HCT116 (cell line): ENCODE data around the gene TNF.

ENCODE experiments used
- EZH2 ChIP-seq: fragments of 200-600 bp; sonication (generic); IDR thresholded peaks from 2 replicates; pipeline ENCODE4 v1.6.1; 2017; ENCODE audit warnings: antibody characterized with exemption, mixed run types
- POLR2A ChIP-seq: IDR thresholded peaks from 2 replicates; pipeline ENCODE4 v1.7.0; 2011; ENCODE audit warnings: borderline replicate concordance; ENCODE audit not compliant: insufficient read depth, insufficient read length; ENCODE audit errors: extremely low read depth
- POLR2AphosphoS5 ChIP-seq: IDR thresholded peaks from 2 replicates; pipeline ENCODE4 v1.6.1; 2011; ENCODE audit warnings: mild to moderate bottlenecking, low read depth, low read length, moderate library complexity
- RAD21 ChIP-seq: IDR thresholded peaks from 2 replicates; pipeline ENCODE4 v1.6.1; 2012; ENCODE audit warnings: low read depth, mild to moderate bottlenecking
- SP1 ChIP-seq: IDR thresholded peaks from 2 replicates; pipeline ENCODE4 v1.6.1; 2012; ENCODE audit warnings: low read depth
- TCF7L2 ChIP-seq: IDR thresholded peaks from 2 replicates; pipeline ENCODE4 v1.7.0; 2011; ENCODE audit warnings: borderline replicate concordance, inconsistent platforms; ENCODE audit not compliant: insufficient read depth, insufficient read length; ENCODE audit errors: extremely low read depth
- TF ChIP-seq, protein P1 (sequence below), 3 experiments: fragments of 200-600 bp in 1 of 3; sonication (generic) in 1 of 3; IDR thresholded peaks in 2 of 3; conservative IDR thresholded peaks in 1 of 3; 2 replicates each; pipeline ENCODE4 v1.5.1; 2012 to 2017; ENCODE audit warnings: low read depth in 2 of 3, low read length in 2 of 3, antibody characterized with exemption in 1 of 3, borderline replicate concordance in 1 of 3, control low read depth in 1 of 3, mild to moderate bottlenecking in 1 of 3, mixed read lengths in 1 of 3, mixed run types in 1 of 3, moderate library complexity in 1 of 3; ENCODE audit not compliant: insufficient read depth in 1 of 3

DNA sequence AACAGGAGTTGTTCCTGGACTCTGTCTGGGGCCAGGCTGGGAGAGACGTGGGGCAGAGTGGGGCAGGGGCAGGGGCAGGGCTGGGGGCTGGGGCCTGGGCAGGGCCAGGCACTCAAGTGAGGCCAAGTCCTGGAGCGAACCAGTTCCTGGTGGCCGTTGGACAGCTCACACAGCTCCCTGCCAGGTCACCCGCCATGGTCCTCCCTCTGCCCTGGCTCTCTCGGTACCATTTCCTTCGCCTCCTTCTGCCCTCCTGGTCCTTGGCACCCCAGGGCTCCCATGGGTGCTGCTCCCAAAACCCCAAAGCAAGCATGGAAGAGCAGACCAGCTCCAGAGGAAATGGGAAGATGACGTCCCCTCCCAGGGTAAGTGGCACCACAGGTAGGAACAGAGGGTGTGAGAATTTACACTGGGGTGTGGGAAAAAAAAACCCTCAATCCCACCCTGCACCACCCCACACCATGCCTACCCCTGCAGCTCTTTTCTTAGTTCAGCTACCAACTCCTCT is 46.5 kb upstream of the TNF start, which contains the start of gene MCCD1:
- TF ChIP-seq POLR2AphosphoS5 (peak; percentile 34), POLR2A (no peak), RAD21 (no peak), EZH2 (no peak), TCF7L2 (no peak), SP1 (no peak)
- TF ChIP-seq, protein P1, sequence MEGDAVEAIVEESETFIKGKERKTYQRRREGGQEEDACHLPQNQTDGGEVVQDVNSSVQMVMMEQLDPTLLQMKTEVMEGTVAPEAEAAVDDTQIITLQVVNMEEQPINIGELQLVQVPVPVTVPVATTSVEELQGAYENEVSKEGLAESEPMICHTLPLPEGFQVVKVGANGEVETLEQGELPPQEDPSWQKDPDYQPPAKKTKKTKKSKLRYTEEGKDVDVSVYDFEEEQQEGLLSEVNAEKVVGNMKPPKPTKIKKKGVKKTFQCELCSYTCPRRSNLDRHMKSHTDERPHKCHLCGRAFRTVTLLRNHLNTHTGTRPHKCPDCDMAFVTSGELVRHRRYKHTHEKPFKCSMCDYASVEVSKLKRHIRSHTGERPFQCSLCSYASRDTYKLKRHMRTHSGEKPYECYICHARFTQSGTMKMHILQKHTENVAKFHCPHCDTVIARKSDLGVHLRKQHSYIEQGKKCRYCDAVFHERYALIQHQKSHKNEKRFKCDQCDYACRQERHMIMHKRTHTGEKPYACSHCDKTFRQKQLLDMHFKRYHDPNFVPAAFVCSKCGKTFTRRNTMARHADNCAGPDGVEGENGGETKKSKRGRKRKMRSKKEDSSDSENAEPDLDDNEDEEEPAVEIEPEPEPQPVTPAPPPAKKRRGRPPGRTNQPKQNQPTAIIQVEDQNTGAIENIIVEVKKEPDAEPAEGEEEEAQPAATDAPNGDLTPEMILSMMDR (IDR thresholded peaks at IDR 0.05 in 2 of 3, conservative IDR thresholded peaks at IDR 0.05 in 1 of 3; ENCODE audit: borderline replicate concordance in 1 of 3, insufficient read depth in 1 of 3, low read depth in 2 of 3, low read length in 2 of 3) = no peak
